GM12873 (cell line): ENCODE data around the gene PGAP3.

Source experiments
- TF ChIP-seq, protein P1 (sequence below): IDR thresholded peaks from 2 replicates; pipeline ENCODE4 v1.5.1; 2012; ENCODE audit warnings: low read depth, mild to moderate bottlenecking, moderate library complexity, low read length, control low read depth; ENCODE audit not compliant: insufficient read depth; ENCODE audit errors: missing control alignments

The PGAP3 gene

DNA sequence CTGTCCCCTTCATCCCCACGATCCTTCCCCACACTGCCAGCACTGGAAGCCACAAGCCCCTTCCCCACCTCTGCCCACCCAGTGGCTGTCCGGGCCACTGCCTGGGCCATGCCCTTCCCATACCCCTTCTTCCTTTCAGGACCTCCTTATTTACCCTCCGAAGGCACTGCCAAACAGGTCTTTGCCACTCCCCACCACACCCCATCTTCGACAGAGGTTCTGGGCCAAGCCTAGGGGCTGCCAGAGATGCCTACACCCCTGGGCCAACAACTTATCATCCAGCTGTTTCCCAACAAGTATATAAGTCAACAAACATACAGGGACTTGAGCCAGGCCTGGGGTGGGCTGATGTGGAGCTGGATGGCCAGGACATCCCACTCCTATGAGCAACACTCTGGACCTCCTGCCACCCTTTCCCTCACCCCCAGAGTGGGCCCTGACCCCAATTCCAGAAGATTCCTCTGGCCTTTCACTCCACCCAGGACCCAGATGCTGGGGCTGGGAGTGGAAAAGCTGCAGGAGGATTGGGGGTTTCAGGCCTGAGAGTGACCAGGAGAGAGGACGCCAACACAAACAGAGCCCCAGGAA is 62.6 kb downstream of the PGAP3 start:
- TF ChIP-seq, protein P1, sequence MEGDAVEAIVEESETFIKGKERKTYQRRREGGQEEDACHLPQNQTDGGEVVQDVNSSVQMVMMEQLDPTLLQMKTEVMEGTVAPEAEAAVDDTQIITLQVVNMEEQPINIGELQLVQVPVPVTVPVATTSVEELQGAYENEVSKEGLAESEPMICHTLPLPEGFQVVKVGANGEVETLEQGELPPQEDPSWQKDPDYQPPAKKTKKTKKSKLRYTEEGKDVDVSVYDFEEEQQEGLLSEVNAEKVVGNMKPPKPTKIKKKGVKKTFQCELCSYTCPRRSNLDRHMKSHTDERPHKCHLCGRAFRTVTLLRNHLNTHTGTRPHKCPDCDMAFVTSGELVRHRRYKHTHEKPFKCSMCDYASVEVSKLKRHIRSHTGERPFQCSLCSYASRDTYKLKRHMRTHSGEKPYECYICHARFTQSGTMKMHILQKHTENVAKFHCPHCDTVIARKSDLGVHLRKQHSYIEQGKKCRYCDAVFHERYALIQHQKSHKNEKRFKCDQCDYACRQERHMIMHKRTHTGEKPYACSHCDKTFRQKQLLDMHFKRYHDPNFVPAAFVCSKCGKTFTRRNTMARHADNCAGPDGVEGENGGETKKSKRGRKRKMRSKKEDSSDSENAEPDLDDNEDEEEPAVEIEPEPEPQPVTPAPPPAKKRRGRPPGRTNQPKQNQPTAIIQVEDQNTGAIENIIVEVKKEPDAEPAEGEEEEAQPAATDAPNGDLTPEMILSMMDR: no peak

DNA sequence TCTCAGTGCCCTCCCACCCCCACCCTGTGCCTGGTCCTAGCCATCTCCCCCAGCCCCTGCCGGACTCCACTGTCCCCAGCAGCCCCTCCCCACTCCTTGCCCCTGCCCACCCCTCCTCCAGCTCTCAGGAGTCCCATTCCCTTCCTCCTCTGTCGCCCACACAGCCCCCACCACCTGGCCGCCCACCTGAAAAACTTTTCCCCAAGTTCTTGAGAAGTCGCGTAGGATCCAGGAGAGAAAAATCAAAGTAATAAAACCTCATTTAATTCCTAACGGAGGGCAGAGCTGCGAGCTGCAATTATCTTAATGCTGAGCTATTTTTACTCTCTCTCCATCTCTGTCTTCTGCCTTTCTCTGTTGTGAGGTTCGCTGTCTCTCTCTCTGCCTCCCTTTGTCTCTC is 63.5 kb downstream of the PGAP3 start:
- TF ChIP-seq, protein P1: no peak

DNA sequence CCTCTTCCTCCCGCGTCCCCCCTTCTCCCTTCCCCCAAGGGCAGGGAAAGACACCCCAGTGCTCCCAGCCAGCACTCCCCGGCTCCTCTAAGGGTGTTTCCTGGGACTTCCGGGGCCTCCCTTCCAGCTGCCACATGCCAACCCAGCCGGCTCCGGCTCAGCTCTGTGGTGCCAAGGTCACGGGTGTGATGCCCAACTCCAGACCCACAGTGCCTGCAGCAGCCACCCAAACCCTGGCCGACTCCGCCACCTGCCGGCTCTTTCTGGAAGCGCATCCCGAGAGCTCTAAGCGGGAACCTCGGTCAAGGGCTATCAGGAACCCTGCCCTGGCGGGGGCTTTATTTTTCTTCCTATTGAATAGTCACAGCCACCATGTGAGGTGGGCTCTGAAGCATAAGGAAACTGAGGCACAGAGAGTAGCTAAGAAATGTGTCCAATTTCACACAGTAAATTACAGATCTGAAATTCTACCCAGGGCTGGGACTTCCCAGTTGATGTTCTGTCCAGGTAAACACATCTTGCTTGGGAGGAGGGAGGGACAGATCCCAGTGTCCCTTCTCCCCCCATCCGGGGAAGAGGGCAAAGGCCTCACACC is 64.4 kb downstream of the PGAP3 start:
- TF ChIP-seq, protein P1: peak; percentile 92

DNA sequence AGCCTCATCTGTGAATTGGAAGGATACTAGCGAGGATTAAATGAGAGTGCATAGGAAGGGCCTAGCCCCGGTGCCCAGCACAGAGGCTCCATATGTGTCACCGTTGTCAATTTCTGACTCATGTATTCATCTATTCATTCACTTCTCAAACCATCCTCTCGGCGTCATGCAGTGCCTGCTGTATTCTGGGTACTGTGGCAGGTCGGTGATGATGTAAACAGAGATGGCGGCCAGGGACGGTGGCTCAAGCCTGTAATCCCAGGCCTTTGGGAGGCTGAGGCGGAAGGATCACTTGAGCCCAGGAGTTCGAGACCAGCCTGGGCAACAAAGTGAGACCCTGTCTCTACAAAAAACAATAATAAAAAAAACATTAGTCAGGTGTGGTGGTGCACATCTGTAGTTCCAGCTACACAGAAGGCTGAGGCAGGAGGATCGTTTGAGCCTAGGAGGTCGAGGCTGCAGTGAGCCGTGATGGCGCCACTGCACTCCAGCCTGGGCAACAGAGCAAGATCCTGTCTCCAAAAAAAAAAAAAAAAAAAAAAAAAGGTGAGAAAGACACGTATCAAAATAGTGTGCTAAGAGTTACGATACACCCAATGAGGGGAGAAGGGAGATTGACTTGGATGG is 65.4 kb downstream of the PGAP3 start:
- TF ChIP-seq, protein P1: no peak

DNA sequence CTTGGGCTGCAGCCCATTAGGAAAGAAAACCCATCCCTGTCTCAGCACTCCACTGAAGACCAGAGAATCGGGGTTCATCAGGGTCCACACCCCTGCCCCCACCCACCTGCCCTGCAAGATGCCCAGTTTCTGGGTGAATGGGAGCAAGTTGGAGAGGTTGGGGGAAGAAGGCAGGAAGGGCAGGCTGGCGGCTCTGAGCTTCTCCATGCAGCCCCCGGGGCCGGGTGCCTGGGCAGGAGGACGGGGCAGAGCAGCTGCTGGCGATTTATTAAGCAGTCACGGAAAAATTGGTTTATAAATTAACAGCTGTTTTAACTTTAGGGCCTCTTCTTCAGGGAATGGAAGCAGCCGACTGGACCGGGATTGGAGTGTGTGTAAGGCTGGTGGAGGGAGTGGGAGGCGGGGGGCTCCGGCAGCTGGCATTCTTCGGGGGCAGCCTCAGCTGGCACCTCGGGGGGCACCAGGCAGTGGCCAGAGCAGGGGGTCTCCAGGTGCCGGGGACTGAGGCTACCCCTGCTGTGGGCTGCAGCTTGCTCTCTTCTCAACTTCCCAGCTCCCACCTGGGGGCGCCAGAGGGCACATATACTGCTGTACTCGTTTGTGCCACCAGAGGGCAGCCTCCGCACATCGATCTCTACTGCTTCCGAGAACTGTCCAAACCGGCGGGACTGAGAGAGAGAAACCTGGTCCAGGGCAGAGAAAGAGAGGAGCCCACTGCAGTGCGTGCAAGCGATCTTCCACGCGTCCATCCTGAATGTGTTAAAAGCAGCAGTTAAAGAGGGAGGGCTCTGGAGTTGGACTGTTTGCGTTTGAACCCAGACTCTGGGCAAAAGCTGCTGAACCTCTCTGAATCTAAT is 66.1 kb downstream of the PGAP3 start:
- TF ChIP-seq, protein P1: peak; percentile 100
